Fibroblast of villous mesenchyme (primary cell): ENCODE results near the gene ADRA1B. TPM values are rescaled to one million over a fixed set of nuclear protein-coding genes. Genes with fewer than 3 reads are reported as not detected.

Source experiments
- DNase-seq: peaks from one replicate; pipeline ENCODE4 v3.0.0-alpha.2; 2010; ENCODE audit warnings: low read depth
- H3K4me3 ChIP-seq: 2 replicates; pipeline ENCODE4 v1.5.1; 2011; ENCODE audit warnings: low read depth, mild to moderate bottlenecking, low read length
- CTCF ChIP-seq: IDR thresholded peaks from 2 replicates; pipeline ENCODE4 v1.5.1; 2012; ENCODE audit warnings: low read depth, mild to moderate bottlenecking, low read length; ENCODE audit not compliant: insufficient read depth
- total RNA-seq: library from RNA; depleted of rRNA; stranded (reverse); fragments of >200 nt; gene quantifications from 2 replicates; pipeline ENCODE4 v1.2.3, GENCODE V29; 2012

ADRA1B gene
- total RNA-seq, 1 donor, result 0.43 TPM

GRCh38 chr5:159916841-159917761 lies 819 bp downstream of the ADRA1B start:
- TF ChIP-seq CTCF, result no peak
- peak overlapping the region; percentile 43 for H3K4me3 ChIP-seq
- no peak for DNase-seq

- no peak for TF ChIP-seq CTCF
- H3K4me3 ChIP-seq, result no peak overlapping the region
- no peak for DNase-seq
Measured at GRCh38 chr5:159917994-159918393, 1.7 kb downstream of the ADRA1B start.

GRCh38 chr5:159921721-159922120 lies 5.4 kb downstream of the ADRA1B start:
- DNase-seq, result no peak
- H3K4me3 ChIP-seq, result no peak overlapping the region
- TF ChIP-seq CTCF, result no peak

GRCh38 chr5:159923008-159923407 lies 6.7 kb downstream of the ADRA1B start:
- TF ChIP-seq CTCF, result no peak
- H3K4me3 ChIP-seq, result no peak overlapping the region
- DNase-seq, result no peak

- no peak for TF ChIP-seq CTCF
- no peak for DNase-seq
- no peak overlapping the region for H3K4me3 ChIP-seq
Measured at GRCh38 chr5:159928122-159928909, 12.0 kb downstream of the ADRA1B start.

- no peak for TF ChIP-seq CTCF
- H3K4me3 ChIP-seq, result no peak overlapping the region
Measured at GRCh38 chr5:159929176-159929575, 12.9 kb downstream of the ADRA1B start.

More at GRCh38 chr5:159929176-159929575, 12.9 kb downstream of the ADRA1B start:
- DNase-seq, result no peak
